GM10266 (cell line): ENCODE data around the gene LNPEP.

Experiments
- DNase-seq: peaks from one replicate; pipeline ENCODE4 v3.0.0; 2012; ENCODE audit errors: extremely low spot score
- TF ChIP-seq, protein P1 (sequence below): IDR thresholded peaks from 2 replicates; pipeline ENCODE4 v1.5.1; 2012; ENCODE audit warnings: mild to moderate bottlenecking, low read depth; ENCODE audit not compliant: control insufficient read depth, insufficient read depth; ENCODE audit errors: missing control alignments

LNPEP gene

DNA sequence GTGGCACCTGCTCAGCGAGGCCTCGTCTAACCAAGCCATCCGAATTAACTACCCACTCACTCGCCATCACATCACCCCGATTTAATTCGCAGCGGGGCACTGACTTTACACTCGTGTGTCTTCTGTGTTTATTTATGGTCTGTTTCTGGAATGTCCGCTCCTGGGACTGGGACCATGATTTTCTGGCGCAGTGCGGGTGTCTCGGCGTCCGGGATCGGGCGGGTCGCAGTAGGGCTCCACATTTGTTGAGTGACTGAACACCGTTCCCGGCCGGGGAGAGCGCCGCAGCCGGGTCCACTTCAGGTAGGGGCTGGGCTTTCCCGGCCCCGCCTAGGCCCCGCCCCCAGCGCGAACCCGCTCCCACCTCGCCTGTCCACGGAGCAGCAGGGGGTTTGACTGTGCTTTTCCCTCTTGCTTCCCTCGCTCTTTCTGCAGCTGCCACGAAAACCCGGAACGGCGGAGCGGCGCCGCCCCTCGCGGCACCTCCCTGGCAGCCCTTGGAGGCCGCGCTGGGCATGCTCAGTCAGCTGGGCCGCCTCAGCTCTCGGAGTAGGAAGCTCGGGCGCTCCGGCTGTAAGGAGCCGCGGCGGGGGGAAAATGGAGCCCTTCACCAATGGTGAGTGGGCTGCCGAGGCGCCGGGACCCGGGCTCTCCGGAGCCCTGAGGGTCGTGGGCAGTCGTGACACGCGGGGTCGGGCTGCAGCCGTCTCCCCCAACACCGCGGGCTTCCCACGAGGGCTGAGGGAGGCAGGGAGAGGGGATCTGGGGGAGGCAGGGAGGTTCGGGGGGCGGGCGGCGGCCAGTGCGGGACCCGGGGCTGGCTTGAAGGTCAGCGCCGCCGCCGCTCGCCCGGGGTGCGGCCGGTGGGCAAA, at the start of gene LNPEP:
Gene LNPEP, plus strand, starts transcription at position 522 of the 872 bp plus-strand sequence. Its CDS starts 76 bp downstream, at position 598.
- TF ChIP-seq, protein P1, sequence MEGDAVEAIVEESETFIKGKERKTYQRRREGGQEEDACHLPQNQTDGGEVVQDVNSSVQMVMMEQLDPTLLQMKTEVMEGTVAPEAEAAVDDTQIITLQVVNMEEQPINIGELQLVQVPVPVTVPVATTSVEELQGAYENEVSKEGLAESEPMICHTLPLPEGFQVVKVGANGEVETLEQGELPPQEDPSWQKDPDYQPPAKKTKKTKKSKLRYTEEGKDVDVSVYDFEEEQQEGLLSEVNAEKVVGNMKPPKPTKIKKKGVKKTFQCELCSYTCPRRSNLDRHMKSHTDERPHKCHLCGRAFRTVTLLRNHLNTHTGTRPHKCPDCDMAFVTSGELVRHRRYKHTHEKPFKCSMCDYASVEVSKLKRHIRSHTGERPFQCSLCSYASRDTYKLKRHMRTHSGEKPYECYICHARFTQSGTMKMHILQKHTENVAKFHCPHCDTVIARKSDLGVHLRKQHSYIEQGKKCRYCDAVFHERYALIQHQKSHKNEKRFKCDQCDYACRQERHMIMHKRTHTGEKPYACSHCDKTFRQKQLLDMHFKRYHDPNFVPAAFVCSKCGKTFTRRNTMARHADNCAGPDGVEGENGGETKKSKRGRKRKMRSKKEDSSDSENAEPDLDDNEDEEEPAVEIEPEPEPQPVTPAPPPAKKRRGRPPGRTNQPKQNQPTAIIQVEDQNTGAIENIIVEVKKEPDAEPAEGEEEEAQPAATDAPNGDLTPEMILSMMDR, result no peak
- peak; percentile 87 for DNase-seq

DNA sequence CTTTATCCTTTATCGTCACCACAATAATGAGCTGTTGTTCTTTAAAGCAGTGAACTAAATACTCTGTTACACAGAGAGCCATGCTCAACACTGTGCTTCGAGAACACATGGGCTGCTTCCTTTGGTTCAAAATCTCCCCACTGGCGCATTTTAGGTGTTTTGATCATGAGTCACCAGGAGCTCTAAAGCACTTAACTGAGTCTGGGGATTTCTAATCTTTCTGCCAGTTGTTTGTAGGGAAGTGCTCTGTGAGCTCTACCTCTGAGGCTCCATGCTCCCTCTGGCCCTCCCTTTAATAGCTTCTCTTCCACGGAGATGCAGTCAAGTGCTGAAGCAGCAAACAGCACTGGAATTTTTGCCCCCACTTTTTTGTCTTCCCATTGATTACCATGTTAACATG, 42.5 kb upstream of the LNPEP start:
- TF ChIP-seq, protein P1, result no peak
- DNase-seq, result no peak

GRCh38 chr5:96896276-96896675, 39.6 kb upstream of the LNPEP start:
- peak; percentile 45 for DNase-seq

GRCh38 chr5:96896806-96897205, 39.1 kb upstream of the LNPEP start:
- peak; percentile 53 for DNase-seq
- TF ChIP-seq, protein P1, result no peak

More at GRCh38 chr5:96896276-96896675, 39.6 kb upstream of the LNPEP start:
- TF ChIP-seq, protein P1, result no peak

DNA sequence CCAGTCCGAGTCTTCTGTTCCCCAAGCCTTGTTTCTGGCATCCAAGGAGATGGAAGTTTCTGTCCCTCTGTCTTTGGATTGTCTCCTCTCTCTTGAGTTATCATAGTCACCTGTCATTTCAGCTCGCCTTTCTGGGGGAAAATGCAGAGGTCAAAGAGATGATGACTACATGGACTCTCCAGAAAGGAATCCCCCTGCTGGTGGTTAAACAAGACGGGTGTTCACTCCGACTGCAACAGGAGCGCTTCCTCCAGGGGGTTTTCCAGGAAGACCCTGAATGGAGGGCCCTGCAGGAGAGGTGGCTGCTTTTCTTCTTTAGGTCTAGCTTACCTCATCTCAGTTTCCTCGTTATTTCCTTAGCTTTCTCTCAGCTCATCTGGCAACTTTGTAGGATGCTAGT, 34.5 kb upstream of the LNPEP start:
- TF ChIP-seq, protein P1, result no peak
- no peak for DNase-seq

DNA sequence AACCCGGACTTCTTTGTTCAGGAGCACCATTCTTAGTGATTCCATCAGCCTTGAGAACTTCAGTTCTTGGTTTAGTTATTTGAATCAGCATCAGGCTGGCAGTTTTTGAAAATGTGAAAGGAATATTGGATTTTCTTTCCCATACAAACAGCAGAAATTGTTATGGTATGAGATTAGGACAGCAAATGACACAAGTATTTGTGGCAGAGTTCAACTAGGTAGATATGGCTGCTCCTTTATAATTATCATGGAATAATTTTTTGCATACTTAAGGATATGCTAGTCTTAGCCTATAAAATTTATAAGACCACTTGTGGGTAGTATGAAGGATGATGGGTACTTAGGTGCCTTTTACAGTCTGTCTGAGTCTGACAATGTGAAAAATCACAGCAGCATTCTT, 34.0 kb upstream of the LNPEP start:
- DNase-seq, result no peak
- TF ChIP-seq, protein P1, result no peak

DNA sequence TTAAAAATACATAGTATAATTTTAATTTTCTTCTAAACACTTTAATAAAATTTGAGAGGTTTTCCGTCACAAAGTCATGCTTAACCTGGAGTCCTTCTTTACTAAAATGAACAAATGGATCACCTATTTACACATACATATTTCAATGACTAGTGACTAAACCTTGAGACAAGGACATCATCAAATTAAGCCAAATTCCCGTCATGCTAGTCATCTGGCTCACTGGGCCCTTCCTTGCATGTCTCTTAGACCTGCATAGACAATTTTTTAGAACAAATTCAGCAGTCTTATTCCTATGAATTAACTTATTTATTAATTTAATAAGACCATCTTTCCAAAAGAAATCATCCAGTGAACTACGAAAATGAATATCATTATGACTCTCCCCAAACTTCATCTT, 33.0 kb upstream of the LNPEP start:
- TF ChIP-seq, protein P1, result no peak
- DNase-seq, result no peak
